Activated CD8-positive, alpha-beta memory T cell treated with anti-CD3 and anti-CD28 coated beads for 24 hours (primary cell): Measurements from ENCODE around the gene TMEM80.
"Not testable (repeated sequence)": the region's sequence is repeated elsewhere in the genome, so short reads cannot be mapped to it uniquely, and the experiment has no call there.

Source experiments
- DNase-seq: peaks from one replicate; pipeline ENCODE4 v3.0.0-alpha.2; 2020

Gene TMEM80

DNA sequence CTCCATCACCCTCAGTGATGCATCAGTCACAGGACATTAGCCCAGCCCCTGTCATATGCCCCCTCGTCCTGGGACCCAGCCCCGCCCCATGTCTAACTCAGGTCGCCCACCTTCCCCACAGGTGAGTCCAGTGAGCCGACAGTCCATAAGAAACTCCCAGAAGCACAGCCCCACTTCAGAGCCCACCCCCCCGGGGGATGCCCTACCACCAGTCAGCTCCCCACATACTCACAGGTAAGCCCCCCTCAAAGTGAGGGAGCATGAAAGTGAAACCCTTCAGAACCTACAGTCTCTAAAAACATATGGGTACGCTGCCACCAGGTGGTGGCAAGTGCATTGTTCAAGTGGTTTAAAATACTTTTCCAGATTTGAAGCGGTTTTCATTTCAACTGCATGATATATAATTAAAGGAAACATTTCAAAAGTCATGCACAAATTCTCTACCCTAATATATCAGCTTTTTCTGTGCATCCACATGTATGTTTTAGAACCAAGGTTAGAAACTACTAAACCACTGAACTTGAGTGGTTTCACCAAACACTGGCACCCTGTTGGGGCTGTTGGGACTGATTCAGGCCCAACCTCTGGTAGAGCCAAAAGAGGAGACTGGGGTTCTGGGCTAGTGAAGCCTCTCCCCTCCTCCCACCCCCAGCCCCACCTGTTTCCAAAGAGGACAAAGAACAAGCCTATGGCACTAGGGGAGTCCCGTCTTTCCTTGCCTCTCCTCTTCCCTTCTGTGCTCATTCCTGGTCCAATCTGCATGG lies 27.7 kb downstream of the TMEM80 start:
- DNase-seq = peak; percentile 77

DNA sequence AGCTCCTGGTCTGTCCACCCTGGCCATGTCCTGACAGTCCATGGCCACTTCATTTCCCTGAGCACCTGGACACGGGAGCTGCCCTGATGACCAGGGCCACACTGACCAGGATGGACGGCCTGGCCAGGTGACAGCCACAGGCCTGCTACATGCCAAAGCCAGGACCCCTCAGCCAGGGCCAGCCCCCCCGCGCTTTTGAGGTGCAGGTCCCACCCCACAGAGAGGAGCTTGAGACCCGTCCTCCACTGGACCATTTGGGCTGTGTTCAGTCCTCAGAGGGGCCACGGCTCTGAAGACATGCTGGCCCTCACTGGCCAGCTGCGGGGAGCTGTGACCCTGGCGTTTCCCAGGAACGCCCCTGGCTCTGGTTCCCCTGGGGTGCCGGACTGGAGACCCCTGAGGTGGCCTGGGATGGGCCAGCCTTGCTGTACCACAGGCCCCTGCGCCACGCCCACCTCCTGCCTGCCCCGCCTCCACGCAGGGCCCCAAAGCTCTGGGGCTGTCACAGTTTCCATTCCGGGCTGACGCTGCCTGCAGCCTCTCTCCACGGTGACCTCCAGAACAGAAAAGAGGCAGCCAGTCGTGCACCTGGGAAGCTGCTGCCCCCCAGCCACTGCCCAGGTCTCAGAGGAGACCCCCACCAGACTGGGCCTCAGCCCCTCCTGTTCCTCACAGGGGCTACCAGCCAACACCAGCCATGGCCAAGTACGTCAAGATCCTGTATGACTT lies 28.6 kb downstream of the TMEM80 start:
- DNase-seq = no peak

DNA sequence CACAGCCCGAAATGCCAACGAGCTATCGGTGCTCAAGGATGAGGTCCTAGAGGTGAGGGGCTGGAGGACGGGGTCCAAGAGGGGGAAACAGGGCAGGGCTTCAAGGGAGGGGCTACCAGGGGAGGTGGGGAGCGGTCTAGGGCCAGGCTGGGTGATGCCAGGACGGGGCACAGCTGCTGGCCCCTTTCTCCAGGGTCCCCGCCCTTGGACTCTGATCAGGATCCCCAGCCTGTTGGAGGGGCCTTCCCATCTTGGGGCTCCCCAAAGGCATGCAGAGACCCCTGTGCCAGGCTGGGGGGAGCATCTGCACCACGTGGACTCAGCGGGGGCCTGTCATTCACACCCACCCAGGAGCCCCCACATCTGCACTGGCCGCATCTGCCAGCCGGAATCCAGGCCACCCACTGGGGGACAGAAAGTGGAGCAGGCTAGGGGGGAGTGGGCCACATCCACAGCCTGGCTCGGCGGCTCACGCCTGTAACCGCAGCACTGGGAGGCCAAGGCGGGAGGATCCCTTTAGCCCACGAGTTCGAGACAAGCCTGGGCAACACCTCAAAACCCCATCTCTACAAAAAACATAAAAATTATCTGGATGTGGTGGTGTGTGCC lies 29.3 kb downstream of the TMEM80 start:
- DNase-seq = no peak

DNA sequence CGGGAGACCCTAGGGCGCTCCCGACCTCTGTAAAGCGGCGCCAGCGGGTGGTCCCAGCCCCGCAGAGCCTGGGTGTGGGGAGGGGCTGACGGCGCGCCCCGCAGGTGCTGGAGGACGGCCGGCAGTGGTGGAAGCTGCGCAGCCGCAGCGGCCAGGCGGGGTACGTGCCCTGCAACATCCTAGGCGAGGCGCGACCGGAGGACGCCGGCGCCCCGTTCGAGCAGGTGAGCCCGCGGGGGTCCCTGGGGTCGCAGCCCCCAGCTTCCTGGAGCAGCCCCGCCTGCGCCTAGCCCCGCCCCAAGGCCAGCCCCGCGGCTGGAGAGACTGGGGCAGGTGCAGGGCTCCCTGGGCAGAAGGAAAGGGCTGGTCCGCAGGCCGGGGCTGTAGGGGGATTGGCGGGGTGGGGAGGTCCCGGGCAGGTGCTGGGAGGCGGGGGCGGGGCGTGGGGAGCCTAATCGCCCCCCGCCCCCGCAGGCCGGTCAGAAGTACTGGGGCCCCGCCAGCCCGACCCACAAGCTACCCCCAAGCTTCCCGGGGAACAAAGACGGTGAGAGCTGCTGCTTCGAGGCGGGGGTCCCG lies 30.1 kb downstream of the TMEM80 start:
- DNase-seq = peak; percentile 73

DNA sequence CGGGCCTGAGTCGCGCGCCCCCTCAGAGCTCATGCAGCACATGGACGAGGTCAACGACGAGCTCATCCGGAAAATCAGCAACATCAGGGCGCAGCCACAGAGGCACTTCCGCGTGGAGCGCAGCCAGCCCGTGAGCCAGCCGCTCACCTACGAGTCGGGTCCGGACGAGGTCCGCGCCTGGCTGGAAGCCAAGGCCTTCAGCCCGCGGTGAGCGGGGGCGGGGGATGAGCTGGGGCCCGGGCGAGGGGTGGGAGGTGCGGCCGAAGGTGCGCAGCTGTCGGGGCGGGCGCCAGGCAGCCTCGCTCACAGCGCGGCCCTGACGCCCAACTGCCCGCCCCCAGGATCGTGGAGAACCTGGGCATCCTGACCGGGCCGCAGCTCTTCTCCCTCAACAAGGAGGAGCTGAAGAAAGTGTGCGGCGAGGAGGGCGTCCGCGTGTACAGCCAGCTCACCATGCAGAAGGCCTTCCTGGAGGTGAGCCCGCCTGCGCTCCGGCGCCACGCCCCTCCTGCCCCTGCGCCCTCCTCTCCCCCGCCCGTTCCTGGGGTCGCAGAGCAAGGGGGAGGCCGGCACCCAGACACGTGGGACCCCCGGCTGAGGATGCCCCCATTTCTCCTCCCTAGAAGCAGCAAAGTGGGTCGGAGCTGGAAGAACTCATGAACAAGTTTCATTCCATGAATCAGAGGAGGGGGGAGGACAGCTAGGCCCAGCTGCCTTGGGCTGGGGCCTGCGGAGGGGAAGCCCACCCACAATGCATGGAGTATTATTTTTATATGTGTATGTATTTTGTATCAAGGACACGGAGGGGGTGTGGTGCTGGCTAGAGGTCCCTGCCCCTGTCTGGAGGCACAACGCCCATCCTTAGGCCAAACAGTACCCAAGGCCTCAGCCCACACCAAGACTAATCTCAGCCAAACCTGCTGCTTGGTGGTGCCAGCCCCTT lies 30.9 kb downstream of the TMEM80 start:
- peak; percentile 83 for DNase-seq

DNA sequence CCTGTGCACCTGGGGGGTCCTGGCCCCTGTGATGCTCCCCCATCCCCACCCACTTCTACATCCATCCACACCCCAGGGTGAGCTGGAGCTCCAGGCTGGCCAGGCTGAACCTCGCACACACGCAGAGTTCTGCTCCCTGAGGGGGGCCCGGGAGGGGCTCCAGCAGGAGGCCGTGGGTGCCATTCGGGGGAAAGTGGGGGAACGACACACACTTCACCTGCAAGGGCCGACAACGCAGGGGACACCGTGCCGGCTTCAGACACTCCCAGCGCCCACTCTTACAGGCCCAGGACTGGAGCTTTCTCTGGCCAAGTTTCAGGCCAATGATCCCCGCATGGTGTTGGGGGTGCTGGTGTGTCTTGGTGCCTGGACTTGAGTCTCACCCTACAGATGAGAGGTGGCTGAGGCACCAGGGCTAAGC lies 31.7 kb downstream of the TMEM80 start:
- DNase-seq = no peak

DNA sequence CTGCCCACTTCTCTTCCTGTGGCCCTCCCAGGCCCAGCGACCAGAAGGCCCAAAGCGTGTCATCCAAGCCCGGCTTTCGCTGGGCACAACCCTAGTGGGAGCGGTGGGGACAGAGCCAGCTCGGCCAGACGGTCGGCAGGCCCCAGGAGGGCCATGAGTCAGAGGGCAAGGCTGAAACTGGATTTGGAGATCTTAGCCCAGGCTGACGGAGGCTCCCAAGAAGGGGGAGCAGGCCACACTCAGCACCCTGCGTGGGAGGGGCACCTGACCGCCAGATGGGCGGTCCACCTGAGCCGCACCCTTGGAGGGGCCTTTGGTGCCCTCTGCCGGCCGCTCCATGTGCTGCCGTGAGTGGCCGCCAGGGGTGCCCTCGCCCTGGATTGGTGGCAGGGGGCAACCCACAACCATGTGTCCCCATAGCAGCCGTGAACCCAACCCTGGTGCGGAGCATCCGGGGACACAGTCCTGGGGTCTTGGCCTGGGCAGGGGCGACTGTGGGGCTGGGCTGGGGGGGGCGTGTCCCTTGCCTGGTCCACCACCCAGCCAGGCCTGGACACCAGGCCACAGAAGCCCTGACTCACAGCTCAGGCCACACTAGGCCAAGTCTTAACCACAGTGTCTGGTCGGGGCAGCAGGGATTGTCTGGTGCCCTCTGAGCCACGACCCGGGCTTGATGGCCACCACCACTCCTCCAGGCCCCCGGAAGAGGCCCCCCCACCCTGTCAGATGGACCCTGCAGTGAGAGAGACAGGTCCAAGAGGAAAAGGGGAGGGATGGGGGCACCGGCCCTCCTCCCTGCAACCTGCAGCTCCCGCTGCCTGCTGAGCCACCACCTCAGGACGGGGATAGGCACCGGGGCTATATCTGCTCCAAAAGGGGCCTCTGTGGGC lies 32.5 kb downstream of the TMEM80 start:
- DNase-seq = peak; percentile 92

DNA sequence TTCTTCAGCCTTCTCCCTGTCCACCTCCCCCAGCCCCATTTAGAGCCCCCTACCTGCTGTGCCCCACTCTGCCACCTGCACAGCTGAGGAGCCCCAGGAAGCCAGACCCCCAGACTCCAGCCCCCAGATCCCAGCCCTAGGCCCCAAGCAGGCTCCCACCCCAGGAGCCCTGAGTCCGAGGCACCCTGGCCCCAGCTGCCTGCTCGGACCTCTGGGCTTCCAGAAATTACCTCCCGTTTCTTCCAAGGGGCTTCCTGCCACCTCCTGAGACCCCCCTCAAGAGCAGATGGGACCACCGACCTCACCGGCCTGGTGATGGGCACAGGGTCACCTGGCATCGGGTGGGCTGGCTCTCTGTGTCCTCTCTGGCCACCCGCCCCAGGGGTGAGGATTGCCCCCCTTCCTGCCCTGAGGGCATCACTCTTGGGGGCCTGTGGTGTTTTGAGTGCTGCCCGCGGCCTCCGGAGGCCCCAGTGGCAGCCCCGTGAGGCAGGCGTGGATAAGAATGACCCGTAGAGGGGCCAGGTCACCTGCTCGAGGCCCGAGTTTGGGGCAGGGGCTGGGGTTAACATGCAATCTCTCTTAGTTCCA lies 33.4 kb downstream of the TMEM80 start:
- no peak for DNase-seq

DNA sequence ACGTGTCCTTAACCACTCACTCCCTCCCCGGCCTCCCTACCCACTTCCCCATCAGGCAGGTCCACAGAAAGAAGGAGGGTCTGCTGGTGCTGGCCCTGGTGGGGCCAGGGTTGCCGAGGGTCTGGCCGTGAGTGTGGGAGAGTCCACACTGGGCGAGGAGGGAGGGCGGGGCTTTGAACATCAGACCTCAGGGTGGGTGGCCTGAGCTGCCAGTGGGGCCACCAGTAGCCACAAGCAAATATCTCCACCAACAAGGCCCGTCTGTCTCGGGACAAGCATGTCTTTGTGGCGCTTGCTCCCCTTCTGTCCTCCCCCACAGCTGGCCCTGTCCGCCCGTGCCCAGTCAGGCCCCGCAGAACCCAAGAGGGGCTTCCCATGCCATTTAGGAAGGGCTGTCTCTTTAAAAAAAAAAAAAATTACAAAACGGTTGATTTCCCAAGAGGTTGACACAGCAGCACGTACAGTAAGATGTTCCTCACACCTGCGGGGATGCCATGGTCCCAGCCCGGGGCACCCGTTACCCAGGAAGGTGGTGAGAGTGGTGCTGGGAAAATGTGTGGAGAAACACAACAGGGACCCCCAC lies 34.0 kb downstream of the TMEM80 start:
- no peak for DNase-seq

DNA sequence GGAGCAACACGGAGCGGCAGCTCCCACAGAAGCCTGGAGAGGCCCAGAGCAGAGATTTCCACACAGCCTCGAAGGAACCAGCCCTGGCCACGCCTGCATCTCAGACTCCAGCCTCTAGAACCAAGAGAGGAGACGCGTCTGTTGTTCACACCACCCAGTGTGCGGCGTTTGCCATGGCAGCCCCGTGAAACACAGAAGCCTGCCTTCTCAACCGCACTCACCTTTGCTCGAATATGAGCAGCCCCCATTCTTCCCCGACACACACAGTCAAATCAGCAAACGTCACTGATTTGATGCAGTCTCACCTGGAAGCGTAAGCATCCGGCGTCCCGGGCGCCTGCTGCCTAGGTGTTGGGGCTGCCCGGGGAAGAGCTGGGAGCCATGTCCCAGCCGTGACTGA lies 37.5 kb downstream of the TMEM80 start:
- DNase-seq = no peak

DNA sequence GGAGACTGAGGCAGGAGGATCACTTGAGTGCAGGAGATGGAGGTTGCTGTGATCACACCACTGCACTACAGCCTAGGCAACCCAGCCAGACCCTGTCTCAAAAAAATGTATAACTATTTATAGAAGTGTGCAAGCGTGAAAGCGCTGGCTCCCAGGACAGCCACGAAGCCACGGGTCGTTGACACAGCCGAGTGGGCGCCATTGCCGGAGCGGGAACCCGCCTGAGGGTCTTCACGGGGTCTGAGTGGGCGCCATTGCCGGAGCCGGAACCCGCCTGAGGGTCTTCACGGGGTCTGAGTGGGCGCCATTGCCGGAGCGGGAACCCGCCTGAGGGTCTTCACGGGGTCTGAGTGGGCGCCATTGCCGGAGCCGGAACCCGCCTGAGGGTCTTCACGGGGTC lies 38.9 kb downstream of the TMEM80 start:
- DNase-seq = not testable (repeated sequence)

DNA sequence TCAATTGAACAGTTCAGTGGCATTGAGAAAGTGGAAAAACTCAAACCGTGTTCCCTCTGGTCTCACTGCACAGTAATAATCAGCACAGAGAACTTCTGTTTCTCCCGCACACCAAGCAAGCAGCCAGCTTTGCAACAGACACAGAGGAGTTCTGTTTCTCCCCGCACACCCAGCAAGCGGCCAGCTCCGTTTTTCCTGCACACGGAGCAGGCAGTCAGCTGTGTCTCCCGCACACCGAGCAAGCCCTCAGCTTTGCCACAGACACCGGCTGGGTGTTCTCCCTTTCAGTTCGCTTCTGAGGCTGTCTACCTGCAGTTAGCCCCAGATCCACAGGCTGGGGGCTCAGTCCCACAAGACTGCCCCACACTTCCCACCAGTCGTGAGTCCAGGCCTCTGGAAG lies 41.8 kb downstream of the TMEM80 start:
- DNase-seq = no peak

DNA sequence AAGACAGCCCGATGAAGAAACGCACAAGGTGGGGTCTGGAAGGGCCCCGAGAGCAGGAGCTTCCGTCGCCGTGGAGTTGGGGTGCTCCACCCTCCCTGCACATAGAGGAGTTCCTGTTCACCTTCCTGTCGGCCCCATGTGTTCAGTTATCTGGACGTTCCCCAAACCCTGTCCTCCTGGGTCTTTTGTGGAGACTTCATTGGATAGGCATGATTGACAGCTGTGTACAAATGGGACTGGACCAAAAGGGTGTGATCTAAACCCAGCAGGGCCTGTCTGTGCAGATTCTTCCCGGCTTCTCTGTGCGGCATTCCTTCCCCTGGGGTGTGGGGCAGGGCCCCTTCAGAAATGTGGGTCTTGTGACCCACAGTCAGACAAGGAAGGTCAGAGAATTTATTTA lies 42.3 kb downstream of the TMEM80 start:
- DNase-seq = not testable (repeated sequence)

DNA sequence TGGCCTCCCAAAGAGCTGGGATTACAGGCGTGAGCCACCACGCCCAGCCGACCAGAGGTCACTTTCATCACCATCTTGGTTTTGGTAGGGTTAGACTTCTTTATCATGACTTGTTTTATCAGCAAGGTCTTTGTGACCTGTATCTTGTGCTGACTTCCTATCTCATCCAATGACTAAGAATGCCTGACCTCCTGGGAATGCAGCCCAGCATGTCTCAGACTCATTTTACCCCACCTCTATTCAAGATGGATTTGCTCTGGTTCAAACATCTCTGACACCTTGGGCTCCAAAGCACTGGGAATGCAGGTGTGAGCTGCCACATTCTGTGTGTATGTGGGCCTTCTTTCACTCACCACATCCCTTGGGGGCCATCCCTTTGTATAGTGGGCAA lies 46.5 kb downstream of the TMEM80 start:
- no peak for DNase-seq

DNA sequence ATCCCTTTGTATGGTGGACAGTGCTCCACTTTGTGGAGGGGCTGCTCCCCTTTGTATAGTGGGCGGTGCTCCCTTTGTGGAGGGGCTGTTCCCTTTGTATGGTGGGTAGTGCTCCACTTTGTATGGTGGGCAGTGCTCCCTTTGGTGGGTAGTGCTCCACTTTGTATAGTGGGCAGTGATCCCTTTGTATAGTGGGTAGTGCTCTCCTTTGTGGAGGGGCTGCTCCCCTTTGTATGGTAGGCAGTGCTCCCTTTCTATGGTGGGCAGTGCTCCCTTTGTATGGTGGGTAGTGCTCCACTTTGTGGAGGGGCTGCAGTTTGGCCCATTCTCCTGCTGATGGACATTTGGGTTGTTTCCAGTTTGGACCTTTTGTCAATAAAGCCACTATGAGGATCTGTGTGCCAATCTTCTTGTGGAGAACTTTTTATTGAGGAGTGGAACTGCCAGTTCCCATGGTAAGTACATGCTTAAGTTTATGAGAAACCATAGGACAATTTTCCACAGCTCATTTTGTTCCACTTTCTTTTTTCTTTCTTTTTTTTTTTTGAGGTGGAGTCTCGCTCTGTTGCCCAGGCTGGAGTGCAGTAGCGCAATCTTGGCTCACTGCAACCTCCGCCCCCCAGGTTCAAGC lies 47.1 kb downstream of the TMEM80 start:
- no peak for DNase-seq

DNA sequence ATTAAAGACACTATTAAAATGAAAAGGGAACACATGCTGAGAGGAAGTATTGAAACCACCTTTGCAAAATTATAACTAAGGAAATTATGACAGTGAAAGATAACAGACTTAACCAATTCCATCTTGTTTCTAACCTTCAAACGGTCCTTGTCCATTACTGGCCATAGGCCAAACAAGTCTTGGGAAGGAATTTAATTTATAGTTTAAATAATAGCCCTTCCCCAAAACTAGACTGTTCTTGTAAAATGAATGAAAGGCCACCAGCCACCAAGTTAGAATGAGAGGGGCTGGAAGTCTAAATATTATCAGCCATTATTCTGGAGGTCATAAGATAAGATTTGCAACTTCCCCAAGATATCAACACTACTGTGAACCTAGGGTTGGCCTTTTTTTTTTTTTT lies 49.8 kb downstream of the TMEM80 start:
- DNase-seq = no peak

DNA sequence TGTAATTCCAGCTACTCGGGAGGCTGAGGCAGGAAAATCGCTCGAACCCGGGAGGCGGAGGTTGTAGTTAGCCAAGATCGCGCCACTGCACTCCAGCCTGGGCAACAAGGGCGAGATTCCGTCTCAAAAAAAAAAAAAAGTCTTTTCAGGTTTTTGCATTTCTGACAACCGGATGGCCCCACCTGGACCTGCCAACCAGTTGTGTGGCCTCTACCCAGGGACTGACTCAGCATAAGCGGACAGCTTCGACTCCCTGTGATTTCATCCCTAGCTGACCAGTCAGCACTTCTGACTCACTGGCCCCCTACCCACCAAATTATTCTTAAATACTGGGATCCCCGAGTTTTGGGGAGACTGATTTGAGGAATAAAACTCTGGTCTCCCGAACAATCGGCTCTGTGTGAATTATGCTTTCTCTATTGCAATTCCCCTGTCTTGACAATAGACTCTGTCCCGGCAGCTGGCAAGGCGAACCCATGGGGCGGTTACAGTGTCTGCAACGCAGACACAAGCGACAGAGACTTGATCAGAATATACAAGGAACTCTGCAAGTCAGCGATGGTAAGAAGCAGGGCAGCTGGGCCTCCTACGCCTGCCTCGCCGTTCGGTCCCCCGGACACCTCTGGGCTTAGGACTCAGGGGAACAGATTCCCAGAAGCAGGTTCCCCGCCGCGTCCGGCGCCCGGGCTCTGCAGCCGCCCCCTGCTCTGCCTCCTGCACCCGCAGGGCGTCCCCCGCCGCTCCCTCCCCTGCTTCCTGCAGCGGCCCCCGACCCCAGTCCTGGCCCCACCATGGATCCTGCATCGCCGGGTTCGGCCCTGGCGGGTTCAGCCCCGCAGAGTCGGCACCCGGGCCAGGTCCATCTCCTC lies 50.9 kb downstream of the TMEM80 start:
- DNase-seq = no peak

DNA sequence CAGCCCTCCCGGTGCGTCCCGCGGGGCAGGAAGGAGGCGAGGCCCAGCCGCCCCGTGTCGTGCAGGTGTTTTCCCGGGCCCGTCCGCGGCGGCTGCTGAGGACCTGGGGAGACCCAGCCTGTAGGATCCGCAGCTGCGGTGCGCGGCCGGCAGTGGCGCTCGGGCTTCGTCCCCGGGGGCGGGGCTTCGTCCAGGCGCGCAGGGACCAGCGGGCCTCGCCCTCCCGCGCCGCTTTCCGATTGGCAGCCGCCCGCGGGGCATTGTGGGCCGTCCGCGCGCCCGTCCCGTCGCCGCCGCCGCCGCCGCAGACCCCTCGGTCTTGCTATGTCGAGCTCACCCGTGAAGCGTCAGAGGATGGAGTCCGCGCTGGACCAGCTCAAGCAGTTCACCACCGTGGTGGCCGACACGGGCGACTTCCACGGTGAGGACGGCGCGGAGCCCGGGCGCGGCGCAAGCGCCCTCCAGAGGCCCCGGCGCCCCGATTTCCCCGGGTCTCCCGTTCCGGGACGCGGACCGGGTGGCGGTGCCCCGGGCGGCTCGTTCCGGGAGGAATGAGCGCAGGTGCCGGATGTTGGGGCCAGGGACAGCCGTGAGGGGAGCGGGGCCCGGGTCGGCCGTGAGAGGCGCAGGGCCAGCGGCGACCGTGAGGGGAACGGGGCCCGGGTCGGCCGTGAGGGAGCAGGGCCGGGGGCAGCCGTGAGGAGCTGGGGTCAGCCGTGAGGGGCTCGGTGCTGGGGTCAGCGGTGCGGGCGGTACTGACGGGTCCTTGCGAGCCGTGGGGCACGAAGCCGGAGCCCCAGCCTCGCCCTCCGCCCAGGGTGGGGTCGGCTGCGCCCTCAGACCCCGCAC lies 51.8 kb downstream of the TMEM80 start, which contains the start of gene TALDO1:
TALDO1 (plus strand) TSS at position 307 of the 849 bp plus-strand sequence; CDS start at position 325, 18 bp downstream.
- DNase-seq = peak; percentile 94
